Neuronal stem cell (in vitro differentiated cells): Measurements from ENCODE around the gene TBC1D21.

Source experiments
- DNase-seq: peaks from one replicate; pipeline ENCODE4 v3.0.0-alpha.2; 2013; ENCODE audit warnings: low spot score
- H2AFZ ChIP-seq: one replicate; pipeline ENCODE4 v1.6.1; 2013; ENCODE audit warnings: mild to moderate bottlenecking, low read length, inconsistent platforms
- H2AK5ac ChIP-seq: 2 replicates; pipeline ENCODE4 v1.6.1; 2013; ENCODE audit warnings: low read depth, mild to moderate bottlenecking, inconsistent platforms, low read length, moderate library complexity, mixed read lengths
- H2BK120ac ChIP-seq: 2 replicates; pipeline ENCODE4 v1.6.1; 2013; ENCODE audit warnings: low read depth, mild to moderate bottlenecking, inconsistent platforms, low read length, moderate library complexity, mixed read lengths
- H2BK12ac ChIP-seq: one replicate; pipeline ENCODE4 v1.6.1; 2013; ENCODE audit warnings: low read length, inconsistent platforms
- H2BK15ac ChIP-seq: 2 replicates; pipeline ENCODE4 v1.6.1; 2013; ENCODE audit warnings: mild to moderate bottlenecking, low read length, inconsistent platforms, mixed read lengths
- H2BK5ac ChIP-seq: one replicate; pipeline ENCODE4 v1.6.1; 2013; ENCODE audit warnings: inconsistent platforms, mild to moderate bottlenecking, low read length, moderate library complexity
- H3K14ac ChIP-seq: one replicate; pipeline ENCODE4 v1.6.1; 2013; ENCODE audit warnings: low read length, inconsistent platforms
- H3K18ac ChIP-seq: 2 replicates; pipeline ENCODE4 v1.6.1; 2013; ENCODE audit warnings: low read length, inconsistent platforms
- H3K23ac ChIP-seq: 2 replicates; pipeline ENCODE4 v1.6.1; 2013; ENCODE audit warnings: low read depth, mild to moderate bottlenecking, mixed read lengths, low read length, inconsistent platforms; ENCODE audit not compliant: poor library complexity
- H3K27ac ChIP-seq: replicated peaks from 3 replicates; pipeline ENCODE4 v1.5.1; 2013; ENCODE audit warnings: low read length, inconsistent platforms
- H3K27me3 ChIP-seq, 3 experiments: 2 replicates each; pipeline ENCODE4 v1.6.1; 2013; ENCODE audit warnings: low read length in 3 of 3, mild to moderate bottlenecking in 2 of 3, inconsistent platforms in 1 of 3, low read depth in 1 of 3, mixed read lengths in 1 of 3, moderate library complexity in 1 of 3; ENCODE audit not compliant: control insufficient read depth in 3 of 3, insufficient read depth in 3 of 3
- H3K36me3 ChIP-seq, 2 donors: replicated peaks in 1 of 2; 2 replicates each; pipeline ENCODE4 v1.6.1; 2013; ENCODE audit warnings: low read length in 2 of 2; ENCODE audit not compliant: control insufficient read depth in 2 of 2, insufficient read depth in 2 of 2
- H3K4ac ChIP-seq: 2 replicates; pipeline ENCODE4 v1.6.1; 2013; ENCODE audit warnings: inconsistent platforms, mild to moderate bottlenecking, low read length, moderate library complexity
- H3K4me1 ChIP-seq, 2 donors: 1 replicate in 1 of 2; 2 replicates in 1 of 2; pipeline ENCODE4 v1.6.1; 2013; ENCODE audit warnings: low read length in 2 of 2, low read depth in 1 of 2; ENCODE audit not compliant: control insufficient read depth in 2 of 2, insufficient read depth in 1 of 2
- H3K4me2 ChIP-seq: one replicate; pipeline ENCODE4 v1.6.1; 2013; ENCODE audit warnings: mild to moderate bottlenecking, low read length, inconsistent platforms; ENCODE audit not compliant: insufficient read depth, poor library complexity, severe bottlenecking
- H3K4me3 ChIP-seq, 2 donors: 2 replicates each; pipeline ENCODE4 v1.5.1; 2013; ENCODE audit warnings: low read length in 2 of 2, mild to moderate bottlenecking in 2 of 2, inconsistent platforms in 1 of 2, moderate library complexity in 1 of 2
- H3K79me1 ChIP-seq: one replicate; pipeline ENCODE4 v1.6.1; 2013; ENCODE audit warnings: low read depth, mild to moderate bottlenecking, inconsistent platforms, low read length, moderate library complexity
- H3K9ac ChIP-seq: one replicate; pipeline ENCODE4 v1.6.1; 2013; ENCODE audit warnings: mild to moderate bottlenecking, low read depth, low read length, inconsistent platforms; ENCODE audit not compliant: poor library complexity
- H3K9me3 ChIP-seq, 2 donors: replicated peaks in 1 of 2; 2 replicates each; pipeline versions ENCODE3 to v1.6.1; 2013; ENCODE audit warnings: low read length in 2 of 2, mild to moderate bottlenecking in 2 of 2, inconsistent platforms in 1 of 2, low read depth in 1 of 2, mixed read lengths in 1 of 2, moderate library complexity in 1 of 2; ENCODE audit not compliant: control insufficient read depth in 2 of 2, insufficient read depth in 1 of 2
- H4K8ac ChIP-seq: one replicate; pipeline ENCODE4 v1.6.1; 2013; ENCODE audit warnings: low read depth, mild to moderate bottlenecking, inconsistent platforms, low read length, moderate library complexity
- H4K91ac ChIP-seq: one replicate; pipeline ENCODE4 v1.6.1; 2013; ENCODE audit warnings: low read length, low read depth, mild to moderate bottlenecking, inconsistent platforms; ENCODE audit not compliant: poor library complexity
- WGBS, 2 donors: extraction: QIAGEN DNeasy Blood & Tissue Kit; methylation state at CpG; one replicate each; pipeline ENCODE4 v1.1.7; 2013; ENCODE audit warnings: missing lambda C conversion rate in 2 of 2, mixed read lengths in 1 of 2; ENCODE audit not compliant: insufficient read length in 2 of 2, insufficient replicate concordance in 1 of 2; ENCODE audit errors: extremely low coverage in 2 of 2; 5-methylcytosine and 5-hydroxymethylcytosine counted together

TBC1D21 gene

GRCh38 chr15:73841756-73842725 lies 31.3 kb upstream of the TBC1D21 start:
- Histone ChIP-seq H2BK120ac (no peak overlapping the region), H3K23ac (no peak overlapping the region), H3K36me3 (no peaks in the 10 kb centered on the region), H3K27ac (no peak overlapping the region), H2BK5ac (no peak overlapping the region), H2AFZ (peak overlapping the region; percentile 62), H3K14ac (no peak overlapping the region), H3K4me1 (no peaks in the 10 kb centered on the region), H2AK5ac (peak overlapping the region; percentile 13), H4K91ac (no peak overlapping the region), H4K8ac (no peak overlapping the region), H3K27me3 (peaks cover 0 to 42% (median 0%) of the 10 kb centered on the region in 3 experiments), H3K79me1 (no peaks in the 10 kb centered on the region), H3K4ac (no peak overlapping the region), H3K9me3 (no peaks in the 10 kb centered on the region), H3K4me2 (no peak overlapping the region), H2BK12ac (no peak overlapping the region), H3K9ac (no peak overlapping the region), H2BK15ac (no peak overlapping the region), H3K4me3 (no peak overlapping the region), H3K18ac (no peak overlapping the region)
- no CpG with 5 or more reads among the region's 17 CpGs for WGBS, 2 donors
- no peak for DNase-seq

- no peak overlapping the region for H3K23ac ChIP-seq
- no peak overlapping the region for H2BK5ac ChIP-seq
- no peak overlapping the region for H2AFZ ChIP-seq
- no peaks in the 10 kb centered on the region for H3K9me3 ChIP-seq
- no peak overlapping the region for H2BK120ac ChIP-seq
- no CpG with 5 or more reads among the region's 1 CpG for WGBS, 2 donors
- H3K9ac ChIP-seq = no peak overlapping the region
- H3K36me3 ChIP-seq = no peaks in the 10 kb centered on the region
- no peak overlapping the region for H3K14ac ChIP-seq
- H3K4me1 ChIP-seq = no peaks in the 10 kb centered on the region
- H4K91ac ChIP-seq = no peak overlapping the region
- H3K4me3 ChIP-seq = no peak overlapping the region
- no peak overlapping the region for H3K27ac ChIP-seq
- H4K8ac ChIP-seq = no peak overlapping the region
- H3K4me2 ChIP-seq = no peak overlapping the region
- no peak overlapping the region for H2BK12ac ChIP-seq
- H2AK5ac ChIP-seq = no peak overlapping the region
- no peak overlapping the region for H3K18ac ChIP-seq
- H3K27me3 ChIP-seq = peaks cover 0 to 34% (median 0%) of the 10 kb centered on the region in 3 experiments
- no peak overlapping the region for H2BK15ac ChIP-seq
- H3K4ac ChIP-seq = no peak overlapping the region
- no peak for DNase-seq
- no peaks in the 10 kb centered on the region for H3K79me1 ChIP-seq
Observed at GRCh38 chr15:73843787-73844186, 29.6 kb upstream of the TBC1D21 start.

GRCh38 chr15:73844356-73844755 lies 29.0 kb upstream of the TBC1D21 start:
- DNase-seq = no peak
- Histone ChIP-seq H4K8ac (no peak overlapping the region), H2BK15ac (no peak overlapping the region), H3K4me1 (no peaks in the 10 kb centered on the region), H3K23ac (no peak overlapping the region), H3K27me3 (peaks cover 0 to 28% (median 0%) of the 10 kb centered on the region in 3 experiments), H3K9ac (no peak overlapping the region), H3K4me3 (no peak overlapping the region), H4K91ac (no peak overlapping the region), H2AFZ (no peak overlapping the region), H3K4me2 (no peak overlapping the region), H2BK120ac (no peak overlapping the region), H3K79me1 (no peaks in the 10 kb centered on the region), H3K36me3 (no peaks in the 10 kb centered on the region), H2BK5ac (no peak overlapping the region), H3K9me3 (no peaks in the 10 kb centered on the region), H2BK12ac (no peak overlapping the region), H3K27ac (no peak overlapping the region), H2AK5ac (no peak overlapping the region), H3K4ac (no peak overlapping the region), H3K14ac (no peak overlapping the region), H3K18ac (no peak overlapping the region)
- WGBS, 2 donors = no CpG with 5 or more reads among the region's 1 CpG

- no peak overlapping the region for H2BK15ac ChIP-seq
- no peak overlapping the region for H4K91ac ChIP-seq
- WGBS, 2 donors = no CpG with 5 or more reads among the region's 2 CpGs
- H2BK12ac ChIP-seq = no peak overlapping the region
- H3K23ac ChIP-seq = no peak overlapping the region
- no peak overlapping the region for H3K27ac ChIP-seq
- no peak overlapping the region for H3K4ac ChIP-seq
- H3K4me3 ChIP-seq = no peak overlapping the region
- H3K79me1 ChIP-seq = no peaks in the 10 kb centered on the region
- no peak overlapping the region for H3K18ac ChIP-seq
- DNase-seq = no peak
- no peaks in the 10 kb centered on the region for H3K4me1 ChIP-seq
- H2AFZ ChIP-seq = no peak overlapping the region
- H2BK120ac ChIP-seq = no peak overlapping the region
- H3K9ac ChIP-seq = no peak overlapping the region
- H3K9me3 ChIP-seq = no peaks in the 10 kb centered on the region
- no peaks in the 10 kb centered on the region for H3K36me3 ChIP-seq
- no peak overlapping the region for H2AK5ac ChIP-seq
- H3K4me2 ChIP-seq = no peak overlapping the region
- H2BK5ac ChIP-seq = no peak overlapping the region
- peaks cover 0 to 24% (median 0%) of the 10 kb centered on the region in 3 experiments for H3K27me3 ChIP-seq
- H3K14ac ChIP-seq = no peak overlapping the region
- H4K8ac ChIP-seq = no peak overlapping the region
Observed at GRCh38 chr15:73845507-73845906, 27.9 kb upstream of the TBC1D21 start.
